ENCODE results near the gene CITED2. TPM values are rescaled to one million over a fixed set of nuclear protein-coding genes. Genes with fewer than 3 reads are reported as not detected.

CITED2 gene
- total RNA-seq, 1 experiment from 2014 or later, result 110 TPM

DNA sequence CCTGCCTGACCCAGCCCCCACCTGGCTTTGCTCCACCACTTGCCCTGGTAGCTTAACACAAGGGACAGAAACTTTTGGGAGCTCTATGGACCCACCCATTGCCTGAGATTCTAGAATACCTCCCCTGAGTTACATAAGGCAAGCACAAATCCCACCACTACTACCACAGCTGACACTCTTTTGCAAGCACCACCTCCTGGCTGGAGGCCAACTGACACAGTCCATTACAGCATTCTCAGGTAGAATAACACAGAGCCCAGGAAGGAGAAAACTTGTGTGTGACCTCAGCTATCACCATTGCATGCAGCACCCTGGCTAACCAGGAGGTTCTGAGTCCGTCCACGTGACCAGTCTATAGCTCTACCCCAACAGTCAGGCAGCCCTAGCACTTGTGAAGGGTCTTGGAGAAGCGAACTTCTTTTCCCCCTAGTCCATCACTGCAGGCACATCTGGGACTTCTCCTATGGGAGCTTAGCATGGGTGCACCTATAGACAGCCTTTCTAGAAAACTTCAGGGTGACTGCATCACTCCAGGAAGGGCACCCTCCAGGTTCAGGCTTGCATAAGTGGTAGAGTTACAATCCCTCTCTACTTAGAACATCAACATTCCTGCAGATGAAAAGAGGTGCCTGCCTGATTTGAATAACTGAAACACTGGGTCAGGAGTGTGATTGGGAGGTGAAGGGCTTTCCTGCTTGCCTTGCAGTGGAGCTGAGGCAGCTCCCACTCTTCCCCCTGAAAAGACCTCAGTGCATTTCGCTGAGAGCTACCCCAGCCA is 30.1 kb downstream of the CITED2 start:
- Histone ChIP-seq H3K4me1 (ENCODE audit: insufficient read depth, low read length) (peaks cover 6% of the 10 kb centered on the region; the same call in 1 of the 2 replicates), H3T11ph (ENCODE audit: low read length) (no peak overlapping the region), H3K27me3 (ENCODE audit: insufficient read depth, low read length) (no peaks in the 10 kb centered on the region), H2BK20ac (ENCODE audit: low read depth, low read length, poor library complexity, severe bottlenecking) (no peak overlapping the region), H2BK12ac (ENCODE audit: insufficient read length, low read depth, low read length) (no peak overlapping the region), H3K4me2 (ENCODE audit: insufficient read depth, insufficient read length, low read length) (no peak overlapping the region), H4K8ac (replicated peaks; ENCODE audit: insufficient read length, low read depth, low read length) (no peak overlapping the region), H2BK120ac (ENCODE audit: low read depth, low read length, poor library complexity, severe bottlenecking) (no peak overlapping the region), H3K56ac (ENCODE audit: insufficient read length, low read depth, low read length) (no peak overlapping the region), H2AFZ (ENCODE audit: low read length) (no peak overlapping the region), H2BK15ac (ENCODE audit: low read depth, low read length) (no peak overlapping the region), H2BK5ac (ENCODE audit: insufficient read length, low read length) (no peak overlapping the region), H3K18ac (ENCODE audit: insufficient read length, low read depth, low read length) (no peak overlapping the region), H2AK5ac (ENCODE audit: insufficient read length, low read length) (no peak overlapping the region), H3K23me2 (ENCODE audit: insufficient read length, low read depth, low read length, poor library complexity, severe bottlenecking) (no peaks in the 10 kb centered on the region), H3K9ac (ENCODE audit: extremely low read depth, insufficient read length, low read length) (no peak overlapping the region), H3K9me3 (ENCODE audit: control insufficient read depth, low read depth, low read length) (no peaks in the 10 kb centered on the region), H3K79me1 (ENCODE audit: insufficient read depth, low read depth, low read length, poor library complexity, severe bottlenecking) (no peaks in the 10 kb centered on the region), H3K27ac (ENCODE audit: insufficient read length, low read depth, low read length) (no peak overlapping the region), H4K5ac (ENCODE audit: insufficient read length, low read depth, low read length) (no peak overlapping the region), H4K91ac (ENCODE audit: insufficient read length, low read depth, low read length) (no peak overlapping the region), H3K4ac (ENCODE audit: low read depth, low read length) (no peak overlapping the region), H3K14ac (ENCODE audit: insufficient read depth, low read length) (no peak overlapping the region), H3K79me2 (ENCODE audit: insufficient read depth, low read length) (no peaks in the 10 kb centered on the region), H3K23ac (ENCODE audit: insufficient read length, low read depth, low read length) (no peak overlapping the region), H4K20me1 (ENCODE audit: control insufficient read depth, insufficient read depth, insufficient read length) (no peaks in the 10 kb centered on the region)
- TF ChIP-seq, protein P1, sequence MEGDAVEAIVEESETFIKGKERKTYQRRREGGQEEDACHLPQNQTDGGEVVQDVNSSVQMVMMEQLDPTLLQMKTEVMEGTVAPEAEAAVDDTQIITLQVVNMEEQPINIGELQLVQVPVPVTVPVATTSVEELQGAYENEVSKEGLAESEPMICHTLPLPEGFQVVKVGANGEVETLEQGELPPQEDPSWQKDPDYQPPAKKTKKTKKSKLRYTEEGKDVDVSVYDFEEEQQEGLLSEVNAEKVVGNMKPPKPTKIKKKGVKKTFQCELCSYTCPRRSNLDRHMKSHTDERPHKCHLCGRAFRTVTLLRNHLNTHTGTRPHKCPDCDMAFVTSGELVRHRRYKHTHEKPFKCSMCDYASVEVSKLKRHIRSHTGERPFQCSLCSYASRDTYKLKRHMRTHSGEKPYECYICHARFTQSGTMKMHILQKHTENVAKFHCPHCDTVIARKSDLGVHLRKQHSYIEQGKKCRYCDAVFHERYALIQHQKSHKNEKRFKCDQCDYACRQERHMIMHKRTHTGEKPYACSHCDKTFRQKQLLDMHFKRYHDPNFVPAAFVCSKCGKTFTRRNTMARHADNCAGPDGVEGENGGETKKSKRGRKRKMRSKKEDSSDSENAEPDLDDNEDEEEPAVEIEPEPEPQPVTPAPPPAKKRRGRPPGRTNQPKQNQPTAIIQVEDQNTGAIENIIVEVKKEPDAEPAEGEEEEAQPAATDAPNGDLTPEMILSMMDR (conservative IDR thresholded peaks at IDR 0.05), result no peak
- Mint-ChIP-seq H3K9me3 (no peaks in the 10 kb centered on the region; a peak in 1 of 5 replicates), H3K4me3 (no peak overlapping the region), H3K27ac (peak overlapping the region; percentile 38 to 76 (median 47); a peak in 4 of 7 replicates), H3K36me3 (ENCODE audit: insufficient read depth in 1 of 3, low read depth in 3 of 3) (peaks cover 0 to 10% (median 0%) of the 10 kb centered on the region in 3 experiments; a peak in 3 of 7 replicates), H3K27me3 (ENCODE audit: low read depth) (no peaks in the 10 kb centered on the region), H3K4me1 (peaks cover 30% of the 10 kb centered on the region in 2 experiments)
- no peak for DNase-seq
- no CpG with 5 or more reads among the region's 4 CpGs for WGBS (ENCODE audit: extremely low coverage, insufficient read length, low lambda C conversion rate)
